OCI-LY1 (cell line): ENCODE data around the gene TCF23.

Source experiments
- EZH2 ChIP-seq: fragments of 200-600 bp; sonication (generic), shearing (Covaris generic); IDR thresholded peaks from 2 replicates; pipeline ENCODE4 v1.8.0; 2017; ENCODE audit warnings: borderline replicate concordance, mixed run types, mild to moderate bottlenecking, antibody characterized with exemption, low read length, moderate library complexity, mixed read lengths
- TF ChIP-seq, protein P1 (sequence below): fragments of 200-600 bp; sonication (generic), shearing (Covaris generic); IDR thresholded peaks from 2 replicates; pipeline ENCODE4 v1.5.1; 2017; ENCODE audit warnings: mild to moderate bottlenecking, antibody characterized with exemption, low read length, moderate library complexity, mixed read lengths

DNA sequence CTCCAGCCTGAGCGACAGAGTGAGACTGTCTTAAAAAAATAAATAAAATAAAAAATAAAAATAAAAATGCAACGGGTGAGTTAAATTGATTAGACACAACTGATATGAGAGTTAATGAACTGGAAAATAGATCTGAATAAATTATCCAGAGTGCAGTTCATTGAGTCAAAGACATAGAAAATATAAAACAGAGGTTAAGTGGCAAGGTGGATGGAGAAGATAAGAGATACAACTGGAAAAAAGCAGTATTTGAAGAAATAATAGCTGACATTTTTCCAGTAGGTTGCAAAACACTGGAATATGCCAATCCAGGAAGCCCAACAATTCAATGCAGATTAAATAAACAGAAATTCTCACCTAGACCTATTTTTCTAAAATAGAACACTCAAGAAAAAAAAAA, 40.6 kb upstream of the TCF23 start:
- TF ChIP-seq, protein P1, sequence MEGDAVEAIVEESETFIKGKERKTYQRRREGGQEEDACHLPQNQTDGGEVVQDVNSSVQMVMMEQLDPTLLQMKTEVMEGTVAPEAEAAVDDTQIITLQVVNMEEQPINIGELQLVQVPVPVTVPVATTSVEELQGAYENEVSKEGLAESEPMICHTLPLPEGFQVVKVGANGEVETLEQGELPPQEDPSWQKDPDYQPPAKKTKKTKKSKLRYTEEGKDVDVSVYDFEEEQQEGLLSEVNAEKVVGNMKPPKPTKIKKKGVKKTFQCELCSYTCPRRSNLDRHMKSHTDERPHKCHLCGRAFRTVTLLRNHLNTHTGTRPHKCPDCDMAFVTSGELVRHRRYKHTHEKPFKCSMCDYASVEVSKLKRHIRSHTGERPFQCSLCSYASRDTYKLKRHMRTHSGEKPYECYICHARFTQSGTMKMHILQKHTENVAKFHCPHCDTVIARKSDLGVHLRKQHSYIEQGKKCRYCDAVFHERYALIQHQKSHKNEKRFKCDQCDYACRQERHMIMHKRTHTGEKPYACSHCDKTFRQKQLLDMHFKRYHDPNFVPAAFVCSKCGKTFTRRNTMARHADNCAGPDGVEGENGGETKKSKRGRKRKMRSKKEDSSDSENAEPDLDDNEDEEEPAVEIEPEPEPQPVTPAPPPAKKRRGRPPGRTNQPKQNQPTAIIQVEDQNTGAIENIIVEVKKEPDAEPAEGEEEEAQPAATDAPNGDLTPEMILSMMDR: no peak
- TF ChIP-seq EZH2: no peak
